Large intestine (tissue), 3 donors: Measurements from ENCODE around the gene IL18R1. TPM values are rescaled to one million over a fixed set of nuclear protein-coding genes. Genes with fewer than 3 reads are reported as not detected.
A peak's percentile ranks its signal among the peaks of the same experiment; 100 is the strongest.

Source experiments
- DNase-seq, 2 donors: peaks; one replicate each; pipeline versions ENCODE4 v3.0.0 to v3.0.0-alpha.2; 2013
- H3K27ac ChIP-seq: one replicate; pipeline ENCODE4 v1.5.1; 2013; ENCODE audit warnings: low read length
- H3K27me3 ChIP-seq: 2 replicates; pipeline ENCODE4 v1.6.1; 2013; ENCODE audit warnings: low read length; ENCODE audit not compliant: control insufficient read depth, insufficient read depth
- H3K36me3 ChIP-seq: 2 replicates; pipeline ENCODE4 v1.6.1; 2013; ENCODE audit warnings: low read length; ENCODE audit not compliant: control insufficient read depth, insufficient read depth
- H3K4me1 ChIP-seq: one replicate; pipeline ENCODE4 v1.6.1; 2013; ENCODE audit warnings: low read length; ENCODE audit not compliant: control insufficient read depth, insufficient read depth
- H3K4me3 ChIP-seq: one replicate; pipeline ENCODE4 v1.5.1; 2013; ENCODE audit warnings: low read length
- H3K9me3 ChIP-seq: one replicate; pipeline ENCODE4 v1.6.1; 2013; ENCODE audit warnings: mild to moderate bottlenecking, low read depth, low read length, moderate library complexity; ENCODE audit not compliant: control insufficient read depth
- WGBS: methylation state at CpG from one replicate; pipeline ENCODE4 v1.1.5; 2013; ENCODE audit warnings: low lambda C conversion rate; ENCODE audit not compliant: insufficient coverage; 5-methylcytosine and 5-hydroxymethylcytosine counted together
- polyA plus RNA-seq: library from polyadenylated mRNA; unstranded; fragments of 120-200 nt; gene quantifications from one replicate; pipeline ENCODE4 v1.2.1, GENCODE V29; 2013

Gene IL18R1
- polyA plus RNA-seq, 1 donor, result 6.9 TPM

GRCh38 chr2:102365763-102366162, 10.2 kb downstream of the IL18R1 start:
- no peaks in the 10 kb centered on the region for H3K36me3 ChIP-seq
- no peaks in the 10 kb centered on the region for H3K27me3 ChIP-seq
- no peak overlapping the region for H3K4me3 ChIP-seq
- no peak overlapping the region for H3K27ac ChIP-seq
- H3K4me1 ChIP-seq, result no peaks in the 10 kb centered on the region
- H3K9me3 ChIP-seq, result peaks cover 3% of the 10 kb centered on the region
- no peak for DNase-seq
- WGBS, result 89% methylated on average over 1 of the region's 1 CpG

GRCh38 chr2:102366406-102367112, 11.0 kb downstream of the IL18R1 start:
- no peaks in the 10 kb centered on the region for H3K27me3 ChIP-seq
- no peak overlapping the region for H3K27ac ChIP-seq
- peaks cover 3% of the 10 kb centered on the region for H3K9me3 ChIP-seq
- H3K36me3 ChIP-seq, result no peaks in the 10 kb centered on the region
- 100% methylated on average over 1 of the region's 3 CpGs for WGBS
- H3K4me3 ChIP-seq, result no peak overlapping the region
- H3K4me1 ChIP-seq, result no peaks in the 10 kb centered on the region
- no peak for DNase-seq

- no peak for DNase-seq
- Histone ChIP-seq H3K4me1 (no peaks in the 10 kb centered on the region), H3K4me3 (no peak overlapping the region), H3K27ac (no peak overlapping the region), H3K36me3 (no peaks in the 10 kb centered on the region), H3K9me3 (peaks cover 3% of the 10 kb centered on the region), H3K27me3 (no peaks in the 10 kb centered on the region)
- WGBS, result 67% methylated on average over 1 of the region's 6 CpGs
Observed at GRCh38 chr2:102367331-102367971, 11.9 kb downstream of the IL18R1 start.

- no peaks in the 10 kb centered on the region for H3K4me1 ChIP-seq
- H3K27ac ChIP-seq, result no peak overlapping the region
- no peaks in the 10 kb centered on the region for H3K27me3 ChIP-seq
- DNase-seq, result no peak
- peaks cover 3% of the 10 kb centered on the region for H3K9me3 ChIP-seq
- H3K4me3 ChIP-seq, result no peak overlapping the region
- H3K36me3 ChIP-seq, result no peaks in the 10 kb centered on the region
- no CpG with 5 or more reads among the region's 5 CpGs for WGBS
Observed at GRCh38 chr2:102368461-102369109, 13.0 kb downstream of the IL18R1 start.

DNA sequence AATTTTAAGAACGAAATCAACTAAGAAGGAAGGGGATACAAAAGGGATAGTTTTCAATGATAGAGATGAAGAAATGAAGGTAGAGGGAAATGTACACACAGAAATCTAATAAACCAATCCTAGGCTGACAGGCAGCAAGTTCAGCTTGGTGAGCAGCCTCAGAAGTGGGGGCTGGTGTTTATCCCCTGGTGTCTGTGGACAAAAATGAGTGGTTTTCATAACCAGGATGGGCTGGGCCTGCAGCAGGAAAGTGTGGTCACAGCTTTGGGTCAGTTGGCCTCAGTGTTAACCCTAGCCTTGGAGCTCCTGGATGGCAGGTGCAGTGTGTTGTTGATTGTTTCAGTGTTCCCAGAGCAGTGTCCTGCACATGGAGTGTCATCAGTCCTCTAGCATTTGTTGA, 14.3 kb downstream of the IL18R1 start:
- no peaks in the 10 kb centered on the region for H3K27me3 ChIP-seq
- H3K9me3 ChIP-seq, result peaks cover 3% of the 10 kb centered on the region
- H3K27ac ChIP-seq, result no peak overlapping the region
- H3K36me3 ChIP-seq, result no peaks in the 10 kb centered on the region
- H3K4me1 ChIP-seq, result no peaks in the 10 kb centered on the region
- H3K4me3 ChIP-seq, result no peak overlapping the region
- no peak for DNase-seq
- WGBS, result no CpG with 5 or more reads among the region's 1 CpG

- Histone ChIP-seq H3K4me3 (no peak overlapping the region), H3K4me1 (no peaks in the 10 kb centered on the region), H3K9me3 (no peaks in the 10 kb centered on the region), H3K27ac (no peak overlapping the region), H3K36me3 (no peaks in the 10 kb centered on the region), H3K27me3 (no peaks in the 10 kb centered on the region)
- no peak for DNase-seq
- WGBS, result 100% methylated on average over 1 of the region's 1 CpG
Observed at GRCh38 chr2:102376052-102376591, 20.5 kb downstream of the IL18R1 start.

DNA sequence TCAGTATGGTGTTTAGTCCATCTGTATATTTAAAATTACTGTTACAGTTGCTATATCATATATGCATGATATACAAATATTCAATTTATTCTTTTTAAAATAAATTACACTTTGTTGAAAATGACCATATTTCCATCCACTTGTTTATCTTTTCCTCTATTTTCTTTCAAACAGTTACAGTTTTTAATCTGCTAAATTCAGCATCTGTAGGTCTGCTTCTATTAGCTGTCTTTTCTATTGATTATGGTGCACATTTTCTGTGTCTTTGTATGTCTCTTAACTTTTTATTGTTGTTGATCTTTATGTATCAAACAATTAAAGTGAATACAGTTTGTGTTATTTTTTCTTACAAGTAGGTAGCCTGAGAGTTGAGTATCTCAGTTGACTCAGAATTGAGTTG, 28.1 kb downstream of the IL18R1 start:
- Histone ChIP-seq H3K27ac (no peak overlapping the region), H3K27me3 (no peaks in the 10 kb centered on the region), H3K9me3 (peaks cover 2% of the 10 kb centered on the region), H3K4me1 (no peaks in the 10 kb centered on the region), H3K4me3 (no peak overlapping the region), H3K36me3 (no peaks in the 10 kb centered on the region)
- DNase-seq, result no peak

DNA sequence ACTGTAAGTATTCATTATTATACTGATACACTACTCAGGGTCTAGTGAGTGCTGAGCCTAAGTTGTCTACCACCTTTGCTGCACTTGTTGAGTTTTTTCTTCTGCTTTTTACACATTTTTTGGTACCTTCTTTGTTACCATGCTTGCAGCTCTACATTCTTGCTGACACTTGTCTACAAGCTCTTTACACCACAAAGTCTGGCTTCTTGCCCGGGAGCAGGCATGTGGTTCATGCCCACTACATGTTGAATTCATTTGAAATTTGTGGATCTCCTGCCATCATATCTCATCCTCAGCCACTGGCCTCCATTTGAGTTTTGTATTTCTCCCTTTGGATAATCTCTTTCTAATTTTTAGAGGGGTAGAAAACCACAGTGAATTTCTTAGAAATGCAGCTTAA, 29.9 kb downstream of the IL18R1 start:
- no peaks in the 10 kb centered on the region for H3K27me3 ChIP-seq
- no peak for DNase-seq
- no peak overlapping the region for H3K27ac ChIP-seq
- H3K36me3 ChIP-seq, result no peaks in the 10 kb centered on the region
- no CpG with 5 or more reads among the region's 1 CpG for WGBS
- no peaks in the 10 kb centered on the region for H3K4me1 ChIP-seq
- no peak overlapping the region for H3K4me3 ChIP-seq
- peaks cover 2% of the 10 kb centered on the region for H3K9me3 ChIP-seq

- H3K9me3 ChIP-seq, result peaks cover 2% of the 10 kb centered on the region
- no peaks in the 10 kb centered on the region for H3K36me3 ChIP-seq
- H3K27ac ChIP-seq, result no peak overlapping the region
- H3K4me1 ChIP-seq, result no peaks in the 10 kb centered on the region
- no peak overlapping the region for H3K4me3 ChIP-seq
- H3K27me3 ChIP-seq, result no peaks in the 10 kb centered on the region
- no peak for DNase-seq
- WGBS, result no CpG with 5 or more reads among the region's 3 CpGs
Observed at GRCh38 chr2:102386004-102386403, 30.4 kb downstream of the IL18R1 start.

GRCh38 chr2:102386867-102387541, 31.4 kb downstream of the IL18R1 start:
- H3K4me3 ChIP-seq, result no peak overlapping the region
- no peaks in the 10 kb centered on the region for H3K36me3 ChIP-seq
- 80% methylated on average over 1 of the region's 3 CpGs for WGBS
- H3K27ac ChIP-seq, result no peak overlapping the region
- no peaks in the 10 kb centered on the region for H3K4me1 ChIP-seq
- DNase-seq, result peak in 1 of 2 donors; percentile 1
- peaks cover 2% of the 10 kb centered on the region for H3K9me3 ChIP-seq
- H3K27me3 ChIP-seq, result no peaks in the 10 kb centered on the region
